Central memory CD8-positive, alpha-beta T cell (primary cell): ENCODE results near the gene CDPF1.

Source experiments
- ATAC-seq: fragments of 150-1000 bp; cut with Tn5 transposase; replicated peaks from 2 replicates; pipeline ENCODE4 v1.10.0; 2022; ENCODE audit warnings: mild to moderate bottlenecking, moderate FRiP score, moderate number of reproducible peaks; ENCODE audit not compliant: poor library complexity, severe bottlenecking; ENCODE audit errors: extremely low read depth
- DNase-seq, 2 donors: peaks; one replicate each; pipeline ENCODE4 v3.0.0; 2021; ENCODE audit warnings: low spot score in 2 of 2
- H3K27ac Mint-ChIP-seq: one replicate; pipeline ENCODE4 v1.8.0; 2022; ENCODE audit warnings: low read depth, mild to moderate bottlenecking, moderate library complexity, mixed read lengths
- H3K27me3 Mint-ChIP-seq: one replicate; pipeline ENCODE4 v1.8.0; 2022; ENCODE audit warnings: mixed read lengths
- H3K36me3 Mint-ChIP-seq: one replicate; pipeline ENCODE4 v1.8.0; 2022; ENCODE audit warnings: mild to moderate bottlenecking, moderate library complexity, mixed read lengths; ENCODE audit not compliant: insufficient read depth
- H3K4me1 Mint-ChIP-seq: one replicate; pipeline ENCODE4 v1.8.0; 2022; ENCODE audit warnings: mixed read lengths
- H3K4me3 Mint-ChIP-seq: one replicate; pipeline ENCODE4 v1.8.0; 2022; ENCODE audit warnings: mild to moderate bottlenecking, moderate library complexity, mixed read lengths
- H3K9me3 Mint-ChIP-seq: one replicate; pipeline ENCODE4 v1.8.0; 2022; ENCODE audit warnings: mixed read lengths

Gene CDPF1

GRCh38 chr22:46290121-46290842, 40.2 kb upstream of the CDPF1 start:
- peak overlapping the region; percentile 93 for H3K27ac Mint-ChIP-seq
- H3K9me3 Mint-ChIP-seq, result no peaks in the 10 kb centered on the region

GRCh38 chr22:46289244-46289891, 39.3 kb upstream of the CDPF1 start:
- peak; percentile 77 for ATAC-seq
- Mint-ChIP-seq H3K27ac (peak overlapping the region; percentile 93), H3K27me3 (no peaks in the 10 kb centered on the region), H3K4me3 (peak overlapping the region; percentile 79), H3K9me3 (no peaks in the 10 kb centered on the region), H3K36me3 (peaks cover 51% of the 10 kb centered on the region), H3K4me1 (peaks cover 52% of the 10 kb centered on the region)
- DNase-seq, result peak; percentile 33 to 74

More at GRCh38 chr22:46290121-46290842, 40.2 kb upstream of the CDPF1 start:
- Mint-ChIP-seq H3K36me3 (peaks cover 49% of the 10 kb centered on the region), H3K27me3 (no peaks in the 10 kb centered on the region), H3K4me1 (peaks cover 57% of the 10 kb centered on the region), H3K4me3 (peak overlapping the region; percentile 79)
- DNase-seq (no peak), ATAC-seq (no peak)

- peaks cover 54% of the 10 kb centered on the region for H3K36me3 Mint-ChIP-seq
- no peaks in the 10 kb centered on the region for H3K27me3 Mint-ChIP-seq
- no peaks in the 10 kb centered on the region for H3K9me3 Mint-ChIP-seq
- peaks cover 56% of the 10 kb centered on the region for H3K4me1 Mint-ChIP-seq
- DNase-seq, result no peak
- ATAC-seq, result no peak
- H3K4me3 Mint-ChIP-seq, result peak overlapping the region; percentile 79
- H3K27ac Mint-ChIP-seq, result peak overlapping the region; percentile 93
Measured at GRCh38 chr22:46288846-46289243, 38.8 kb upstream of the CDPF1 start.

GRCh38 chr22:46287873-46288751, 38.0 kb upstream of the CDPF1 start:
- peaks cover 52% of the 10 kb centered on the region for H3K4me1 Mint-ChIP-seq
- peak; percentile 57 for ATAC-seq

GRCh38 chr22:46286941-46287872, 37.1 kb upstream of the CDPF1 start:
- no peak for ATAC-seq
- Mint-ChIP-seq H3K9me3 (no peaks in the 10 kb centered on the region), H3K27ac (peak overlapping the region; percentile 93), H3K27me3 (no peaks in the 10 kb centered on the region), H3K4me1 (peaks cover 47% of the 10 kb centered on the region), H3K4me3 (peak overlapping the region; percentile 76), H3K36me3 (peaks cover 49% of the 10 kb centered on the region)
- no peak for DNase-seq

More at GRCh38 chr22:46287873-46288751, 38.0 kb upstream of the CDPF1 start:
- peak in 1 of 2 donors; percentile 42 for DNase-seq
- Mint-ChIP-seq H3K9me3 (no peaks in the 10 kb centered on the region), H3K27me3 (no peaks in the 10 kb centered on the region), H3K4me3 (peak overlapping the region; percentile 76), H3K27ac (peak overlapping the region; percentile 93), H3K36me3 (peaks cover 53% of the 10 kb centered on the region)

- ATAC-seq (no peak), DNase-seq (no peak)
- Mint-ChIP-seq H3K36me3 (peaks cover 50% of the 10 kb centered on the region), H3K9me3 (no peaks in the 10 kb centered on the region), H3K4me3 (peak overlapping the region; percentile 13), H3K27ac (peak overlapping the region; percentile 83), H3K4me1 (peaks cover 56% of the 10 kb centered on the region), H3K27me3 (no peaks in the 10 kb centered on the region)
Measured at GRCh38 chr22:46286006-46286405, 35.9 kb upstream of the CDPF1 start.

GRCh38 chr22:46281866-46282678, 32.0 kb upstream of the CDPF1 start:
- no peaks in the 10 kb centered on the region for H3K27me3 Mint-ChIP-seq
- H3K27ac Mint-ChIP-seq, result peak overlapping the region; percentile 90
- DNase-seq (no peak), ATAC-seq (no peak)
- peaks cover 35% of the 10 kb centered on the region for H3K36me3 Mint-ChIP-seq
- H3K4me3 Mint-ChIP-seq, result peak overlapping the region; percentile 63
- no peaks in the 10 kb centered on the region for H3K9me3 Mint-ChIP-seq
- H3K4me1 Mint-ChIP-seq, result peaks cover 52% of the 10 kb centered on the region

- Mint-ChIP-seq H3K27me3 (no peaks in the 10 kb centered on the region), H3K4me1 (peaks cover 57% of the 10 kb centered on the region), H3K9me3 (no peaks in the 10 kb centered on the region), H3K36me3 (peaks cover 33% of the 10 kb centered on the region), H3K27ac (peak overlapping the region; percentile 90), H3K4me3 (peak overlapping the region; percentile 63)
- ATAC-seq (peak; percentile 99), DNase-seq (peak; percentile 34 to 74)
Measured at GRCh38 chr22:46280999-46281623, 31.0 kb upstream of the CDPF1 start.

GRCh38 chr22:46280063-46280817, 30.1 kb upstream of the CDPF1 start:
- Mint-ChIP-seq H3K36me3 (peaks cover 30% of the 10 kb centered on the region), H3K4me3 (peak overlapping the region; percentile 63), H3K4me1 (peaks cover 65% of the 10 kb centered on the region), H3K9me3 (no peaks in the 10 kb centered on the region), H3K27me3 (no peaks in the 10 kb centered on the region), H3K27ac (peak overlapping the region; percentile 90)
- no peak for DNase-seq
- ATAC-seq, result no peak
